SH-SY5Y (cell line): Measurements from ENCODE around the gene ZSCAN5A.

Experiments used
- GATA2 ChIP-seq: IDR thresholded peaks from 2 replicates; pipeline ENCODE4 v1.6.1; 2011; ENCODE audit warnings: mild to moderate bottlenecking, low read depth, low read length
- GATA3 ChIP-seq: IDR thresholded peaks from 2 replicates; pipeline ENCODE4 v1.6.1; 2011; ENCODE audit warnings: low read depth, mild to moderate bottlenecking, low read length, moderate library complexity

DNA sequence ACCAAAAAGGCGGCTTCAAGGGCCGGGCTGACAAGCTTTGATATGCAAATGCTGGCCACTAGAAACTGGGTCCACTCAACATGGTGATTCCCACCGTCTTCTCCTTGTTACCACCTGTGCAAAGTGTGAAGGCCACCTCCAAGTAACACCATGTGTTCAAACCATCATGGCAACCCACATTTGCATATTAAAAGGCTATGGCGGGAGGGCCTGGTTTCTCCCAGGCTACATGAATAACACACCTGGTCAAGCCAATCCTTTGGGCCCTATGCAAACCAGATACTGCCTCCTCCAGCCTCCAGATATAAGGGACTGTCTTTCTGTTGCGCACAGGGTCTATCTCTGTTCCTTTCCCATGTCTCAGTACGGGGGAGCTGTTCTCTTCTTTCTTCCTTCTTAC is 36.6 kb upstream of the ZSCAN5A start:
- TF ChIP-seq GATA2 (no peak), GATA3 (no peak)
